ENCODE results near the gene HSPA9.

The HSPA9 gene

DNA sequence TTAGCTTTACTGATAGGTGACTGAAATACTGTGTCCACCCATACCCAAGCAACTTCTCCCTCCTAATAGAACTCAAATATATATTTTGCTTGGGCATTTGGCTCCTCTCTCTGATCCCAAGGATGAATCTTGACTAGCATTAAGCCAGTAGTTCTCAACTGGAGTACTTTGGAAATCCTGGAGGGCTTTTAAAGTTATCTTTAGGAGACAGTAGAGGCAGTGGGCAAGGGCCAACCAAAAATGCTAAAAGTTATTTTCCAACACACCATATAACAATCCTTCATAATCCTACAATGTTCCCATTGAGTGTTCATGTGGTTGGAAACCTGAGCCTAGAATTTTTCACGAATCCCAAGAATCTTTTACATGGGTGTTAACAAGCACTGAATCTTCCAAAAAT lies 21.1 kb downstream of the HSPA9 start:
- no peaks in the 10 kb centered on the region for H3K9me3 Mint-ChIP-seq
- peak overlapping the region; percentile 21 for H3K27ac Mint-ChIP-seq
- peaks cover 11% of the 10 kb centered on the region for H3K4me1 Mint-ChIP-seq (ENCODE audit: low read depth)
- H3K36me3 Mint-ChIP-seq (ENCODE audit: low read depth), result peaks cover 78% of the 10 kb centered on the region
- H3K4me3 Mint-ChIP-seq, result no peak overlapping the region
- H3K27me3 Mint-ChIP-seq, result no peaks in the 10 kb centered on the region

DNA sequence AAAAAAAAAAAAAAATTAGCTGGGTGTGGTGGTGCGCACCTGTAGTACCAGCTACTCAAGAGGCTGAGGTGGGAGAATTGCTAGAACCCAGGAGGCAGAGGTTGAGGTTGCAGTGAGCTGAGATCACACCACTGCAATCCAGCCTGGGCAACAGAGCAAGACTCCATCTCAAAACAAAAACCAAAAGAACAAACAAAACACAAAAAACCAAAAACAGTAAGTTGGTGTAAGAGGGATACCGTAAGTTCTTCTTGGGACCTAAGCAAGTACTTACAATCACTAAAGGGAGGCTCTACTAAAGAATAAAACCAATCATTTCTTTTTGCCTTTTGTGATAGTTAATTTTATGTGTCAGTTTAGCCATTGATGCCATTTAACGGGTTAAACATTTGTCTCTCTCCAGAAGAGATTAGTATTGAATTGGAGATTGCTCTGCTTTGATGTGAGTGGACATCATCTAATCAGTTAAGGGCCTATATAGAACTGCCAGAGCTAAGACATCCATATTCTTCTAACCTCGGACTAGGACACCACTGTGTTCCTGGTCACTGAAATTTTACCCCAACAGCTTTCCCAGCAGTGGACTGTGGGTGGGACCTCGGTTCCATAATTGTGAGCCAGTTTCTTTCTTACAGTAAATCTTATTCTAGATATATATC lies 21.6 kb downstream of the HSPA9 start:
- H3K27ac Mint-ChIP-seq, result peak overlapping the region; percentile 21
- H3K9me3 Mint-ChIP-seq, result no peaks in the 10 kb centered on the region
- no peaks in the 10 kb centered on the region for H3K27me3 Mint-ChIP-seq
- H3K4me1 Mint-ChIP-seq (ENCODE audit: low read depth), result peaks cover 14% of the 10 kb centered on the region
- H3K4me3 Mint-ChIP-seq, result no peak overlapping the region
- H3K36me3 Mint-ChIP-seq (ENCODE audit: low read depth), result peaks cover 72% of the 10 kb centered on the region

DNA sequence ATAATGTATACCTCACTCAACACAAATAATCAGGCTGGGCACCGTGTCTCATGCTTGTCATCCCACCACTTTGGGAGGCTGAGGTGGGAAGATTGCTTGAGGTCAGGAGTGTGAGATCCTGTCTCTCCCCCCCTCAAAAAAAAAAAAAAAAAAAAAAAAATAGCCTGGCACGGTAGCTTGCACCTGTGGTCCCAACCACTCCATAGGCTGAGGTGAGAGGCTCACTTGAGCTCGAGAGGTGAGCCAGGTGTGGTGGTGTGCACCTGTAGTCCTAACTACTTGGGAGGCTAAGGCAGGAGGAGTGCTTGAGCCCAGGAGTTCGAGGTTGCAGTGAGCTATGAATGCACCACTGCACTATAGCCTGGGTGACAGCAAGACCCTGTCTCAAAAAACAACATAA lies 22.5 kb downstream of the HSPA9 start:
- Mint-ChIP-seq H3K27ac (no peak overlapping the region), H3K4me3 (no peak overlapping the region), H3K36me3 (ENCODE audit: low read depth) (peaks cover 68% of the 10 kb centered on the region)

DNA sequence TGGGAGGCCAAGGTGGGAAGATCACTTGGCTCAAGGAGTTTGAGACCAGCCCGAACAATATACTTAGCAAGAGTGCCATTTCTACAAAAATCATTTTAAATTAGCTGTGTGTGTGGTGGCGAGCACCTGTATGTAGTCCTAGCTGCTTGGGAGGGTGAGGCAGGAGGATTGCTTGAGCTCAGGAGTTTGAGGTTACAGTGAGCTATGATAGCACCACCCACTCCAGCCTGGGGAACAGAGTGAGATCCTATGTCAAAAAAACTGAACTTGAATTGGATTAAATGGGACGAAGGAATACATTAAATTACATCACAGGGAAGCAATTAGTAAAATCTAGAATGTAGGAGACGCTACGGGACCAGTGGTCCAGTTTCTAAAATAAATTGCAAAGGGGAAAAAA lies 25.8 kb downstream of the HSPA9 start:
- peaks cover 50% of the 10 kb centered on the region for H3K4me1 Mint-ChIP-seq (ENCODE audit: low read depth)
- peak overlapping the region; percentile 59 for H3K27ac Mint-ChIP-seq

More for the DNA sequence above, 22.5 kb downstream of the HSPA9 start:
- Mint-ChIP-seq H3K4me1 (ENCODE audit: low read depth) (peaks cover 23% of the 10 kb centered on the region), H3K9me3 (no peaks in the 10 kb centered on the region), H3K27me3 (no peaks in the 10 kb centered on the region)

DNA sequence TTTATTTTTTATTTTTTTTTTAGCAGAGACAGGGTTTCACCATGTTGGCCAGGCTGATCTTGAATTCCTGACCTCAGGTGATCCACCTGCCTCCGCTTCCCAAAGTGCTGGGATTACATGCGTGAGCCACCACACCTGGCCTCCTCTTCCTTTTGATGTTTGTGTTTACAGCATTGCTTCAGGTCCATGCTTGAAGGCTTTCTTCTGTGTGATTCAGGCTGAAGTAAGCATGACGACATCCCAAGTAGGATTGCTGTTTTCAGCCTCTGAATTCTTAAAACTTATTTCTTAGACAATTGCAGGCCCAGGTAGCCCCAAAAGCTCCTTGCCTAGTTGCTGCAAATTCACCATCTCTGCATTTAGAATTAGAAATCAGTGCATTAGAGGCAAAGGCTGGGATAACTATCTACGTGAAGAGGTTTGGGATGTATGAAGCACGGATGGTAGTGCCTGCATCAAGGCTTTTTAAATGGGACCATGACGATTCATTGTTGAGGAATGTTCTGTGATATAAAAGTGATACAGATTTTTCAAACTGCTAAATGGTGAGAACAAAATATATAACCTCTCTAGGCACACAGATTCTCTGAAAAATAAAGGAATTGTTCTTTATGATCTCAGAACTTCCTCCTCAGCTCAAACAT lies 29.2 kb downstream of the HSPA9 start:
- H3K9me3 Mint-ChIP-seq, result no peaks in the 10 kb centered on the region
- H3K4me3 Mint-ChIP-seq, result peak overlapping the region; percentile 60
- H3K4me1 Mint-ChIP-seq (ENCODE audit: low read depth), result peaks cover 57% of the 10 kb centered on the region
- H3K36me3 Mint-ChIP-seq (ENCODE audit: low read depth), result peaks cover 46% of the 10 kb centered on the region
- no peak overlapping the region for H3K27ac Mint-ChIP-seq
- H3K27me3 Mint-ChIP-seq, result no peaks in the 10 kb centered on the region

More for the DNA sequence above, 25.8 kb downstream of the HSPA9 start:
- H3K4me3 Mint-ChIP-seq, result no peak overlapping the region
- H3K36me3 Mint-ChIP-seq (ENCODE audit: low read depth), result peaks cover 50% of the 10 kb centered on the region
- H3K27me3 Mint-ChIP-seq, result no peaks in the 10 kb centered on the region
- no peaks in the 10 kb centered on the region for H3K9me3 Mint-ChIP-seq

DNA sequence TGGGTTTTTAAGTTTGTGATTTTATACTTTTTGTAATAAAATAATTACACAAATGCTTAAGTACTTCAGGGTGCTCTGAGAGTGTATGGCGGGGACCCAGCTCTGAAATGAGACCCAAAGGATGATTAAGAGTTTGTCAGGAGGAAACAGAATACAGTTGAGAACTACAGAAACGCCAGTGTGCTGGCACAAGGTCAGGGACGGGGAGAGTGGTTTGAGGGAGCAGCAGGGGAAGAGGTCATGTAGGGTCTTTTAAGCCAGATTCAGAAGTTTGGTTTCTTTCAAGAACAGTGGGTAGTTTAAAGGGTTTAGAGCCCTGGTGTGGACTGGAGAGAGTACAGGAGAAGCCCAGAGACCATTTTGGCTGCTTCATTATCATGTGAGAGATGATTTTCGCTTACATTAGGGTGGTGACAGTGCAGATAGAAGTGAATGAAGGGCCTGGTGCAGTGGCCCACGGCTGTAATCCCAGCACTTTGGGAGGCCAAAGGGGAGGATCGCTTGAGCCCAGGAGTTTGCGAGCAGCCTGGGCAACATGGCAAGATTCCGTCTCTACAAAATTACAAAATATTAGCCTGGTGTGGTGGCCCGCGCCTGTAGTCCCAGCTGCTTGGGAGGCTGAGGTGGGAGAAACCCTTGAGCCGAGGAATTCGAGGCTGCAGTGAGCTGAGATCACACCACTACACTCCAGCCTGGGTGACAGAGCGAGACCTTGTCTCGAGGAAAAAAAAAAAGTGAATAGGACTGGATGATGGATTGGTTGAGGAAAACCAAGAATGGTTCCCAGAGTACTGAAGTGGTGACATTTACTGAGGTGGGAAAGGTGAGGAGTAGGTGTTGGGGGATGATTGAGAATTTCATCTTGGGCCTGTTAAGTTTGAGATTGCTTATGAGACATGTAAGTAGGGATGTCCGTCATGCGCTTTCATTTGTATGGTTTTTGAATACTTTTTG lies 30.7 kb downstream of the HSPA9 start:
- Mint-ChIP-seq H3K27me3 (no peaks in the 10 kb centered on the region), H3K27ac (peak overlapping the region; percentile 99), H3K36me3 (ENCODE audit: low read depth) (peaks cover 56% of the 10 kb centered on the region), H3K9me3 (no peaks in the 10 kb centered on the region), H3K4me3 (peak overlapping the region; percentile 99), H3K4me1 (ENCODE audit: low read depth) (peaks cover 71% of the 10 kb centered on the region)

DNA sequence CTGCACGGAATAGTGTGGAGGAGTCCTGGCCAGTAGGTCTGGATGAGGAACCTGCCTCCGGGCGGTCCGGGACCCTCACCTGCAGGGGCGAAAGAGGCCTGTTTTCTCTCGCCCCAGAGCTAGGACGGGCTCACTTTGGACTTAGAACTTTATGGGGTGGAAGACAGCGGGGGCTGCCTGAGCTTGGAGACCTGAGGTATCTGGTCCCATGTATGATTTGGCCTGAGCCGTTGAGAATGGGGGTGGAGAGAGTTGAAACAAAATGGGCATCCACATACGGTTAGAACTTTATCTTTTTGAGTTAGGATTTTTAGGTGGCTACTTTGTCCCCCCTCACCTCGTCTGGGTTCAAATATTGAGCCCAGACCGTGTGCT lies 31.5 kb downstream of the HSPA9 start:
- Mint-ChIP-seq H3K36me3 (ENCODE audit: low read depth) (peaks cover 61% of the 10 kb centered on the region), H3K4me3 (peak overlapping the region; percentile 99), H3K27ac (peak overlapping the region; percentile 99), H3K4me1 (ENCODE audit: low read depth) (peaks cover 73% of the 10 kb centered on the region), H3K9me3 (no peaks in the 10 kb centered on the region), H3K27me3 (no peaks in the 10 kb centered on the region)

DNA sequence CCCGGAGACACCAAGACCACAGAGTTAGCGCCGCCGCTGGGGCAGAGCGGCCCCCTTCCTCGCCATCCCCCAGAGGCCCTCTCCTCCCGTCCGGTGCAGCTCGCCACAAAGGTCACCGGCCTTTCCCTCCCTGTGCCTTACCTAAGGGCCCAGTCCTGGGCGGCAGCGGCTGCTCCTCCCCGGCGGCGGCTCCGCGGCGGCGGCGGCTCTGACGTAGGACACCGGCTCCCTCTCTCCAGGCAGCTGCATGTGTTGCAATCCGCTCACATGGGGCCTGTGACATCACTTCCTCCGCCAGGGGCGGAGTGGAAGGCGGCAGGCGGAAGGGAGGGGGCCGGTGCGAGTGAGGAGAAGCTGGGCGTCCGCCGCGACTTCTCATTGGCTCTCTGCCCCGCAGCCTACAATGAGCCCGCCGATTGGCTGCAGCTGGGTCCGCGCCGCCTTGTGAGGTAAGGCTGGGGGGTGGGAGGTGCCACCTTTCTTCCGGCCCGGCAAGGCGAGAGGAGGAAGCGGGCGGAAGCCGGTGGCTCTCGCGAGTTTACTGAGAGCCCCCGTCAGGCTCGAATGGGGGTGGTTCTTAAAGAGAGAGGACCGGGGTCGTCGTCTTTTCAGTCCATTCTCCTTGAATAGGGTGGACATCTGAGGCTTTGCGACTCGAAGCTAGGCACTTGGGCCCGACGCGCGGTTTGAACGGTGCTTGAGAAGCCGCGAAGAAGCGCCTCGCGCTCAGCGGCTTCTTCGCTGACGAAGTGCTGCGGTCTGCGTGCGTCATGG lies 32.1 kb downstream of the HSPA9 start, which contains the start of gene ETF1:
Gene ETF1 (minus strand): TSS at position 281 of the 774 bp plus-strand sequence. CDS start 318 bp downstream, outside the sequence.
- Mint-ChIP-seq H3K27me3 (no peaks in the 10 kb centered on the region), H3K4me1 (ENCODE audit: low read depth) (peaks cover 74% of the 10 kb centered on the region), H3K4me3 (peak within 1 kb of the TSS; percentile 99), H3K36me3 (ENCODE audit: low read depth) (peaks cover 66% of the 10 kb centered on the region), H3K27ac (peak within 1 kb of the TSS; percentile 99), H3K9me3 (no peaks in the 10 kb centered on the region)

DNA sequence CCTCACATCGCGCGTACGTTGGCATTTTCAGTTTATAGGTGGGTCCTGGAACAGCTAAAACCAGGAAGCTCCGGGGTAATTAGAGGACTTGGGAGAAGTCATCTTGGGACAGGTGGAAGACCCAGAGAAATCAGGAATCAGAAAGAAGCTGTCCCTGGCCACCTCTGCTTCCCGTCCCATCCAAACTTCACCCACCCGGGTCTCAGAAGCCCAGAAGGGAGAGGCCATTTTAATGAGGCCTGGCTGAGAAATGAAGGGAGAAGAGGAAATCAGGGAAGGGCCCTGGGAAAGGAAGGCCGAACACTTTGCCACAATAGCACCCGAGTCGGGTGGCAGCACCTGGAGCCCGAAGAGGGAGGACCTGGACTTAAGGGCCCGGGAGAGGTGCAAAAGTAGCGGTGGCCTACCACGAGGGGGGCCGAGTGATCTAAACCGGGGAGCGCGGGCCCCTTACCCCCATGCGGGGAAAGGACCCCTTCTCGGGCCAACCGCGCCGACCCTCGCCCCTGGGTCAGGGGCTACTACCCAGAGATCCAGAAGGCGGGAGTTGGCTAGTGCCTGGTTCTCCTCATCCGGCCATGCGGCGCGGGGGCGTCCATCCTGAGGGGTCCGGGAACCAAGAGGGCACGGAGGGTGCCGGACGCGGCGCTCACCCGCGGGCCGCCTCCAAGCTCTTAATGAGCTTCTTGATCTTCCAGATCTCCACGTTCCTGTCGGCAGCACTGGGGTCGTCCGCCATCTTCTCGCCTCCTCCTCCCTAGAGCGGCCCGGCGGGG lies 32.8 kb downstream of the HSPA9 start:
- H3K4me1 Mint-ChIP-seq (ENCODE audit: low read depth), result peaks cover 68% of the 10 kb centered on the region
- peak overlapping the region; percentile 99 for H3K4me3 Mint-ChIP-seq
- peaks cover 62% of the 10 kb centered on the region for H3K36me3 Mint-ChIP-seq (ENCODE audit: low read depth)
- peak overlapping the region; percentile 99 for H3K27ac Mint-ChIP-seq
- H3K9me3 Mint-ChIP-seq, result no peaks in the 10 kb centered on the region
- no peaks in the 10 kb centered on the region for H3K27me3 Mint-ChIP-seq

DNA sequence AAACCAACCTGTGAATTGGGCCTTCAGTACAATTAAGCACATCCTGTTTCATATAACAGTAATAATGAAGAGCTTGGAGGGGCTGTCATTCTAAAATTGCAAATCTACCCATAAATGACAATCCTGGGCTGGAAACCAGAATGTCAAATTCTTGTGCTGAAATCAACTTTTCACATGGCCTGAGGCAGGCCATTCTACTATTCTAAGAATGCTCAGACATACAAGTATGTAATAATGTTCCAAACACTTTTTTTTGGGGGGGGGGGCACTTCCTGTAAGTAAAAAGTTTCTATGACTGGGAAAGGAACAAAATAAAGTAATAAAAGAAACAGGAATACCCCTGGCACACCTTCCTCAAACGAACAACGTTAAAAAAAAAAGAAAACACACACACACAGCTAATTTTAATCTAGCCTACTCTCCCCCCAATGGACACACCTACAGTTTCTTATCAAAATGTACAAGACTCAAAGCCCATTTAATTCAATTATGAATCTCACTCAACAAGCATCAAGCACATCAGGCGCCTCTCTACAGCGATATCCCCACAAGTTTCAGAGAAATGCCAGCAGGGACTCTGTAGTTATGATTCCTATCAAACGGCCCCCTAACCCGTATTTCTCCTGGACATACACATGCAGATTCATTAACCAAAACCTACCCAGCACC lies 33.6 kb downstream of the HSPA9 start:
- peaks cover 70% of the 10 kb centered on the region for H3K4me1 Mint-ChIP-seq (ENCODE audit: low read depth)
- no peaks in the 10 kb centered on the region for H3K27me3 Mint-ChIP-seq
- H3K9me3 Mint-ChIP-seq, result no peaks in the 10 kb centered on the region
- peak overlapping the region; percentile 99 for H3K27ac Mint-ChIP-seq
- peak overlapping the region; percentile 99 for H3K4me3 Mint-ChIP-seq
- H3K36me3 Mint-ChIP-seq (ENCODE audit: low read depth), result peaks cover 69% of the 10 kb centered on the region

DNA sequence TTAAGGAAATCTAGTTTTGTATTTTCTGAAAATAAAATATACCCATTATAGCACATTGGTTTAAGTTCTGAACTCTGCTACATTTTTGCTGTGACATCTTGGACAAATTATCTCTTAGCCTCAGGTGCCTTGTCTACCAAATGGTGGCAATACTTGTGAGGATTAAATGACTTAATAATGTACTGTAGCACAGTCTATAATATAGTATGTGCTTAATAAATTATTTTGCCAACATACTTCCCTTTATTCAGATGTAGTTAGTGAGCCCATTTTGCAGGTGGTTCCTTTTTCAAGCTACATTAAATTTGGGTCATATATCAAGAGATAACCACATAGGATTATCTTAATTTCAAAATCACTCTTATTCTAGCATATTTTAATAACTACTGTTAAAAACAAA lies 35.4 kb downstream of the HSPA9 start:
- Mint-ChIP-seq H3K9me3 (no peaks in the 10 kb centered on the region), H3K27me3 (no peaks in the 10 kb centered on the region), H3K27ac (no peak overlapping the region), H3K36me3 (ENCODE audit: low read depth) (peaks cover 73% of the 10 kb centered on the region), H3K4me3 (peak overlapping the region; percentile 99), H3K4me1 (ENCODE audit: low read depth) (peaks cover 64% of the 10 kb centered on the region)

DNA sequence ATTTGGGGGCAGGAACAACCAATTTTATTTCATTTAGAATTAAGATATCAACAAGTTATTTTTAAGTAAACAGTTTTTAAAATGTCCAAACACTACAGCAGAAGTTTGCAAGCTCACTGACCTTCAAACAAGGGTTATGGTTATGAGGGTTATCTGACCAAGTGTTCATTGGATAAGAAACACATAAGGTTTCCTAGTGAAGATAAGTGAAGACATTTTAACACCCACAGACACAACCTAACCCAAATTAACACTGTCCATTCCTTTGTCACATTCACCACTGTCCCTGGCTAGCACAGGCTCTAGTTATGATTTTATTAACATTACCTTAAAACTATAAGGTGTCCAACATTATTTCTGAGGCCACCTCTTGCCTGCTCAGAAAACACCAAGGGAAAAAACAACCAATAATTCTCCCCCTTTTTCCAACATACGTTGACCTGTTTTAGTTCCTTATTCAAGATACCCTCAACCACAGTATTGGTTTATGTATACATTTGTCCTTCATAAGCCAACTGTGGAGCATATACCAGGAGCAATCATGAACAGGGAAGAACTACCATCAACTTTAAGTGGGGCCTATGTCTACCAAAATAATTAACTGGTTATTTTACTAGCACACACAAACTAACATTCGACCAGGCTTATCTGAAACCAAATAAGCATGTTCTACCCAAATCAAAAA lies 36.1 kb downstream of the HSPA9 start:
- Mint-ChIP-seq H3K4me3 (peak overlapping the region; percentile 26), H3K27ac (peak overlapping the region; percentile 63), H3K4me1 (ENCODE audit: low read depth) (peaks cover 64% of the 10 kb centered on the region), H3K9me3 (no peaks in the 10 kb centered on the region), H3K27me3 (no peaks in the 10 kb centered on the region), H3K36me3 (ENCODE audit: low read depth) (peaks cover 74% of the 10 kb centered on the region)

All from stimulated activated naive CD8-positive, alpha-beta T cell treated with anti-CD3 and anti-CD28 coated beads, Interleukin-15, Interleukin-2, amounts not matched to agents 100 ng/mL and 50 ng/mL, for 24 hours (primary cell).